Smooth muscle cell of the brain vasculature (primary cell): ENCODE results near the gene DNAJC4.

Experiments used
- DNase-seq: peaks from one replicate; pipeline ENCODE4 v3.0.0-alpha.2; 2012; ENCODE audit warnings: low read depth, low spot score

The DNAJC4 gene

DNA sequence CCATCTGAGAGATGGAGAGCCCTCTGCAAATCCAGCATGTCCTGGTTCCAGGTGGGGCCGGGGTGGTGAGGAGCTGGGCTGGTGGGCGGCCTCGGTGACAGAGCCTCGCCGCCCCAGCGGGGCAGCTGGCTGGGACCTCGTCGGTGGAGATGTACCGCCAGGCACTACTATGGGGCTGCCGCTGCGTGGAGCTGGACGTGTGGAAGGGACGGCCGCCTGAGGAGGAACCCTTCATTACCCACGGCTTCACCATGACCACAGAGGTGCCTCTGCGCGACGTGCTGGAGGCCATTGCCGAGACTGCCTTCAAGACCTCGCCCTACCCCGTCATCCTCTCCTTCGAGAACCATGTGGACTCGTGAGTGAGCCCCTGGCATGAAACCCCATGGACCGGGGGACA is 28.0 kb downstream of the DNAJC4 start:
- DNase-seq = no peak

DNA sequence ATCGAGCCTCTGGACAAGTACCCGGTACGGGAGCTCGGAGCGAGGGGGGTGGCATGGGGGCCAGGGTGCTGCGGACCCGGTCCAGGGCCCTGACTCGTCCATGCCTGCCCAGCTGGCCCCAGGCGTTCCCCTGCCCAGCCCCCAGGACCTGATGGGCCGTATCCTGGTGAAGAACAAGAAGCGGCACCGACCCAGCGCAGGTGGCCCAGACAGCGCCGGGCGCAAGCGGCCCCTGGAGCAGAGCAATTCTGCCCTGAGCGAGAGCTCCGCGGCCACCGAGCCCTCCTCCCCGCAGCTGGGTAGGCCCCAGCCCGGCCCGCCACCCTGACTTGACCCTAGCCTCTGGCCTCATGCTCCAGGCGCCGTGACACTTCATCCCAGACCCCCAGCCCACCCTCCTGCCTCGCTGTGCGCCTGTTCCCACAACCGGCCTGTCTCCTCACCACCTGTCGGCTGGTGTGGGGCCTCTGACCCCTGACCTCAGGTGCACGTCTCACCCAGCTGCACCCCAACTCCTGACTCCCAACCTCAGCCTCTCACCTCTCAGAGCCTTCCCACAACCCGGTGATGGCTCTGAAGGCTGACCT is 28.7 kb downstream of the DNAJC4 start:
- no peak for DNase-seq

DNA sequence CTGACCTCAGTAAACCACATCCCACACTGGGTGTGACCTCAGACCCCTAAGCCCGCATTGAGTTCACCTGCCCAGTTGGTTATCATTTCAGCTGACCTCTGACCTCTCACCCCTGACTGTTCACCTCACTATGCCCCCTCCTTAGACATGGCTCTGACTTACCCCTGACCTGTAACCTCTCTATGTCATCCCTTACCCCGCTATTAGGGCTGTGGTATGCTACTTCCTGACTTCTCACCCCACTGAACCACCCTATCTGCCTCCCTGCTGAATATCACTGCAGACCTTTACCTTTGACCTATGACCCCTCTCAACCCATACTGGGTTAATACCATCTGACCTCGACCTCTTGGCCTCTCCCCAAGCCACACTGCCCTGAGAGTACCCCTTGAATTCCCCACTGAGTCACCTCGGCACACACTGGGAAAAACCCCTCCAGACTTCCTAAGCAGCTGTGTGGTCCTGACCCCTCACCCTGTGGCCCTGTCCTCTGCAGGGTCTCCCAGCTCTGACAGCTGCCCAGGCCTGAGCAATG is 29.3 kb downstream of the DNAJC4 start:
- no peak for DNase-seq

DNA sequence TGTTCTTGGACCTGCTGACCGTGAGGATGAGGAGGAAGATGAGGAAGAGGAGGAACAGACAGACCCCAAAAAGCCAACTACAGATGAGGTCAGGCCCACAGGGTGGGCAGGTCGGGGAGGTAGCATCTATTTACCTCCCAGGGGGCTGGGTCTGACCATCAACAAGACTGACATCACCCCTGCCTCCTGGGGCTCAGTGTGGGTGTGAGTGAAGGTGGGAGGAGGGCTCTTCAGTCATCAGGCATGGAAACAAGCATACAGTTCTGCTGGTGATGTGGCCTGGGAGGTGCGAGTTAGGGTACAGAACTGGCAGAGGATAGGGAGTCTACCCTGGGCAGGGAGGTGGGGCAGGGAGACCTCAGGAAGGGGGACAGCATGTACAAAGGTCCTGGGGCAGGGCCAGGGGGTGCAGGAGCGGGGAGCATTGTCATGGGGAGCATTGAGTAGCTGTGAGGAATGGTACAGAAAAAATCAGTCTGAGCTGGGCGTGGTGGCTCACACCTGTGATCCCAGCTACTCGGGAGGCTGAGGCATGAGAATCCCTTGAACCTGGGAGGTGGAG is 29.9 kb downstream of the DNAJC4 start:
- DNase-seq = no peak

DNA sequence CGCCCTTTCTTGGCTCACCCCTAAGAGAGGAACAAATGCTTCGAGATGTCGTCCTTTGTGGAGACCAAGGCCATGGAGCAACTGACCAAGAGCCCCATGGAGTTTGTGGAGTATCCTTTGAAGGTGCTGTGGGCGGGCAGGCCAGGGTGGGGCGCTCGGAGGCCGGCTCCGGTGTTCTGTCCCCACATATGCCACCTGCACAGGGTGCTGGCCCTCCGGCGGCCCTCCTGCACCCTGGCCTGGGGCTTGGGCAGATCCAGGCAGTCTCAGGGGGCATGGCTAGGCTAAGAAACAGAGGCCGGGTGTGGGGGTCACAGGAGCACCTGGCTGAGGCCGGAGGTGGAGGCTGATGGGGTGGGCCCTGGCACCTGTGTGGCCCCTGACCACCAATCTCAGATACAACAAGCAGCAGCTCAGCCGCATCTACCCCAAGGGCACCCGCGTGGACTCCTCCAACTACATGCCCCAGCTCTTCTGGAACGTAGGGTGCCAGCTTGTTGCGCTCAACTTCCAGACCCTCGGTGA is 31.3 kb downstream of the DNAJC4 start:
- DNase-seq = no peak

DNA sequence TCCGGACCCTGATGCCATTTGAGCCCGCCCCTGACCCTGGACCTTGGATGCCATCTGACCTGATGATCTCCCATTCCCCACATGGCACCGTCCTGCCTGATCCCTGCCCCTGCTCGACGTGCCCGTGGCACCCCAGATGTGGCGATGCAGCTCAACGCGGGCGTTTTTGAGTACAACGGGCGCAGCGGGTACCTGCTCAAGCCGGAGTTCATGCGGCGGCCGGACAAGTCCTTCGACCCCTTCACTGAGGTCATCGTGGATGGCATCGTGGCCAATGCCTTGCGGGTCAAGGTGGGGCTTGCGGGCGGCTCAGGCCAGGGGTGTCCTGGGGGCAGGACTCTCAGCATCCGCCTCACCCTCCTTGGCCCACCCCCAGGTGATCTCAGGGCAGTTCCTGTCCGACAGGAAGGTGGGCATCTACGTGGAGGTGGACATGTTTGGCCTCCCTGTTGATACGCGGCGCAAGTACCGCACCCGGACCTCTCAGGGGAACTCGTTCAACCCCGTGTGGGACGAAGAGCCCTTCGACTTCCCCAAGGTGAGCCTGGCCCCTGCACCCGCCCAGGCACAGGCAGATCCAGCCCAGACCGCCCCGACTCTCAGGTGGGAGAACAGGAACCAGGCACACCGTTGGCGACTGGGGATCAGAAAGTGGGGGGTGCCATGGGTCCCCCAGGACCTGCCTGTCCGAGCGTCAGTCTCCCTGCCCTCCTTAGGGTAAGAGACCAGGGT is 32.1 kb downstream of the DNAJC4 start:
- no peak for DNase-seq

DNA sequence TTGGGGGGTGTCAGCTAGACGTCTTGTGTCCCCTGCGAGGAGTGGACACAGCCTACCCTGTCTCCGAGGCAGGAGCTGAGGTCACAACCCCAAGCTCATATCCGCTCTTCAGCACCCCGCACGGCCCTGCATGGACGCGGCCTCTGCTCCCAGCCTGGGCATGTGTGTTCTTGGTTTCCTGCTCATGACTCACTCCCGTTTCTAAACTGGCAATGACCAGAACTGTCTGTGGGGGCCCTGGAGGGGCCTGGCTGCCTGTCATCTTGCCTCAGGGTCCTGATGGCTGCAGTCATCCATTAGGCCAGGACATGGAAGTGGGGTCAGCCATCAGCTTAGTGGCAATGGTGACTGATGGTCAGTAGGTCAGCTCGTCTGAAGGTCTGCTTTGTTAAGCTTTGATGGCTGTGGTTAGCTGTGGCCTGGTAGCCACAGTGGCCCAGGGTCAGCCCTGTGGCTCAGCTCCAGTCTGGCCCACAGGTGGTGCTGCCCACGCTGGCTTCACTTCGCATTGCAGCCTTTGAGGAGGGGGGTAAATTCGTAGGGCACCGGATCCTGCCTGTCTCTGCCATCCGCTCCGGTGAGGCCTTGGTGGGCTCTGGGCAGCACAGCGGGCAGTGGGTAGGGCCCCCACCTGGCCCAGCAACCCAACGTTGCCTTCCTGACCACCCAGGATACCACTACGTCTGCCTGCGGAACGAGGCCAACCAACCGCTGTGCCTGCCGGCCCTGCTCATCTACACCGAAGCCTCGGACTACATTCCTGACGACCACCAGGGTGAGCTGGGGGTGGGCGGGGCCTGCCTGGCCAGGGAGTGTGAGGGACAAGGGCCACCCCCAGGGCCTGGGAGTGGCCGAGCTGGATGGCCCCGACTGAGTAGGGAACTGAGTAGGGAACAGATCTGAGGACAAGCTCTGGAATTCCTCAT is 32.9 kb downstream of the DNAJC4 start:
- no peak for DNase-seq

DNA sequence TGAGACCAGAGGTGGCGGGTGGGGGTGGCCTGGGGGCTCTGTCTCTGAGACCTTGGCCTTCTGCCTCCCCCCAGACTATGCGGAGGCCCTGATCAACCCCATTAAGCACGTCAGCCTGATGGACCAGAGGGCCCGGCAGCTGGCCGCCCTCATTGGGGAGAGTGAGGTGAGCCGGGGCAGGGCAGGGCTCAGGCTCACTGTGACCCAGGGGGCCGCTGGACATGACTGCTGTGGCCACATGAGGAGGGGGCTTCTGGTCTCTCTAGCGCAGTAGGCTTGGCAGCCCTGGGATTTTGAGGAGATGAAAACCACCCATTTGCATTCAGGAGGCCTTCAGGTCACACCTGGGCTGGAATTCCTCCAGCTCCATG is 33.6 kb downstream of the DNAJC4 start:
- no peak for DNase-seq

DNA sequence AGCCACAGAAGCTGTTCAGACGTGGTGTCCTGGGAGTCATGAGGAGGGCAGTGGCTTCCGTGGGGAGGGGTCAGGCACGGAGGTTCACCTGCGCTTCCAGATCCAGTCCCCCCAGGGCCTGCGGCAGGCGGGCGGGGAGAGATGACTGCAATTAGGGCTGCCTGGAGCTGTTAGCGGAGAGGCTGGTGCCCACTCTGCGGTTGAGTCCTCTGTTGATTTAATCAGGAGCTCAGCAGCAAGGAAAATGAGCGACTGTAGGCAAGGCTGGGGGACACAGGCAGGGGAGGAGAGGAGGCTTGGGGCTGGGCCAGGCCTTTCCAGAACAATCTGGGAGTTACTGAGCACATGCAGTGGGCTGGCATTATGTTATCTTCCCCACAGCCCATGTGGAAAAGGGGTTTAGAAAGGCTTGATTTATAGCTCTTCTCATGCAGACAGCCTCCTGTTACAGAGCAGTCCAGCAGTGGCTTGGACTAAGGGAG is 34.1 kb downstream of the DNAJC4 start:
- DNase-seq = no peak

DNA sequence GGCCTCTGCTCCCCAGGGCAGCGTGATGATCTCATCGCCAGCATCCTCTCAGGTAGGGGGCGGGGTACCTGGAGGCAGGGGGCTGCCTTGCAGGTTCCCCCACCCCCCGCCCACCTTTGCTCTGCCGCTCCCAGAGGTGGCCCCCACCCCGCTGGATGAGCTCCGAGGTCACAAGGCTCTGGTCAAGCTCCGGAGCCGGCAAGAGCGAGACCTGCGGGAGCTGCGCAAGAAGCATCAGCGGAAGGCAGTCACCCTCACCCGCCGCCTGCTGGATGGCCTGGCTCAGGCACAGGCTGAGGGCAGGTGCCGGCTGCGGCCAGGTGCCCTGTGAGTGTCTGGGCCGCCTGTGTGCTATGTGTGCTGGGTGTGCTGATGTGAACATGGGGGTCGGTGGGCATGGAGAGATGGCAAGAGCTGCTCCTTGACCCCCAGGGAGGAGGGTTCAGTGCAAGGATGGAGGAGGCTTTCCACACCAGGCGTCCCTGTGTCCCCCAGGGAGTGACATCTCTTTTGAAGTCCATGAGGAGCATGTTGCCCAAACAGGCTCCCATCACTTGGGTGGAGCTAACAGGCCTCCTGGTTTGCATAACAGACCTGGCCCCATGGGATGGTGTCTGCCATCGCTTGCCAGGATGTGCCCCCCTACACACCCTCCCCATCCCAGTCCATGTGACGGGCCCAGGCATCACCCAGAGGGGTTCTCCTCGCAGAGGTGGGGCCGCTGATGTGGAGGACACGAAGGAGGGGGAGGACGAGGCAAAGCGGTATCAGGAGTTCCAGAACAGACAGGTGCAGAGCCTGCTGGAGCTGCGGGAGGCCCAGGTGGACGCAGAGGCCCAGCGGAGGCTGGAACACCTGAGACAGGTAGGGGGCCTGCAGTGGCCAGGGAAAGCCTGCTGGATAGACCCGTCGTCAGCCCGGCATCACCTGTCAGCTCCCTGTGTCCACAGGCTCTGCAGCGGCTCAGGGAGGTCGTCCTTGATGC is 35.1 kb downstream of the DNAJC4 start:
- DNase-seq = no peak

DNA sequence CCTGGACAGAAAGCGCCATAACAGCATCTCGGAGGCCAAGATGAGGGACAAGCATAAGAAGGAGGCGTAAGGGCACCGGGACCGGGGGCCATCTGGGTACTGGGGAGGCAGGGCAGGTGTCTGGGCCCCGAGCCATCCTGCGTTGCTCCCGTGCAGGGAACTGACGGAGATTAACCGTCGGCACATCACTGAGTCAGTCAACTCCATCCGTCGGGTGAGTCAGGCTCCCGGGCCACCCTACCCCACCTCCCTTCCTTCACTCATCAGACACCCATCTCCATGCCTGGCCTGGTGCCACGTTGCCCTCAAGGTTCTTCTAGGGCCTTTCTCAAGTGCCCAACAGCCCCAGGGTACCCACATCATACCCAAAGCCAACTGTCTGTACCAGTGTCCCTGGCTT is 36.0 kb downstream of the DNAJC4 start:
- no peak for DNase-seq

DNA sequence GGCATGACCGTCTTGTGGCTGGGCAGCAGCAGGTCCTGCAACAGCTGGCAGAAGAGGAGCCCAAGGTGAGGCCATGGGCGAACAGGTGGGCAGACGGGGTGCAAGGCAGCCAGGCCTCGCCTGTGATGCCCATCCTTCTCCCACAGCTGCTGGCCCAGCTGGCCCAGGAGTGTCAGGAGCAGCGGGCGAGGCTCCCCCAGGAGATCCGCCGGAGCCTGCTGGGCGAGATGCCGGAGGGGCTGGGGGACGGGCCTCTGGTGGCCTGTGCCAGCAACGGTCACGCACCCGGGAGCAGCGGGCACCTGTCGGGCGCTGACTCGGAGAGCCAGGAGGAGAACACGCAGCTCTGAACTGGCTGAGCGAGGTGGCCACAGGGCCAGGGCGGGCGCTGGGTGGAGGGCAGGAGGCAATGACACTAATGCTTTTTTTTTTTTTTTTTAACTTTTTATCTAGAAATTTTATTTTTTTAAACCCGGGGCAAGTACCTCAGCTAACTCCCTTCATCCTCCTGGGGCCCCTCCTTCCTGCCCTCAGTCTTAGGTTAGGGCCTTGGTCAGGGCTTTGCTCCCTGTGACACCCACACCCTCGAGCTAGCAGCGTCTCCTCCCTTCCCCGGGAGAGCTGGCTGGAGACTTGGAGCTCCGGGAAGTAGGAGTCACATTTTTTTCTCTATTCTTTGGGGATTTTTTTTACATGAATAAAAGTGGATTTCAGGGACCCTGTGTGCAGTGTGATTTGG is 37.0 kb downstream of the DNAJC4 start:
- DNase-seq = no peak

DNA sequence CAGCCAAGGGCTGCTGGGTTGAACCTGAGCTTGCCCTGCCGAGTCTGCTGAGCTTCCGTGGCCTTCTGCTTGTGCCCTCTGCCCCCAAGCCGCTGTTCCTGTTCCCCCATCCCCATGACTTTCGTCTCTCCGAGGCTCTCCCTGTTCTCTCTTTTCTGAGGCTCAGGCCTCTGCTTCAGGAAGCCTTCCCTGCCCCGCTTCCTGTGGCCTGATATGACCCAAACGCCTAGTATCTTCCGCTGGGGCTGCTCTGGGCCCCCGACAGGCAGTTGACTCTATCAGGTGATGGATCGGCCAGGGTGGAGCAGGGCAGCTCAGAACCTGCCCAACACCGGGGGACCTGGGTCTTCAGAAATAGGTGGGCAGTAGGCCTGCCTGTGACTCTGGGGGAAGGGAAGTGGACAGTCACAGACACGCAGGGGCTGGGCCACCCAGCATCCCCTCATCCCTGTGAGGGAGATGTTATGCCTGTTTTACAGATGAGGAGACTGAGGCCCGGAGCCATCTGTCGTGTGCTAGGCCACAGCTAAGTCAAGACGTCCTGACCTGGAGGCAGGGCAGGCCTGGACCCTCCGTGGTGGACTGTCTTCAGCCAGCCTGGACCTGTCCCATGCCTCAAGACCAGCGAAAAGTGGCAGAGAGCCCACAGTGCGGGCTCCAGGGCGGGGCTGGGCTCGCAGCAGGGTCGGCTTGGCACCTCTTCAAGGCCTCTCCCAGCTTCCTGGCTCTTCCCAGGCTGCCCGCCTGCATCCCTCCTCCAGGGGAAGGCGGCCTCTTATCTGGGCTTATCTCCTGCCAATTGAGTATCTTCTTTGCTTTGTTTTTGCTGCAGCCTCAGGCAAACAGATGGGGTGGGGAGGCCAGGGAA is 37.9 kb downstream of the DNAJC4 start:
- DNase-seq = no peak

DNA sequence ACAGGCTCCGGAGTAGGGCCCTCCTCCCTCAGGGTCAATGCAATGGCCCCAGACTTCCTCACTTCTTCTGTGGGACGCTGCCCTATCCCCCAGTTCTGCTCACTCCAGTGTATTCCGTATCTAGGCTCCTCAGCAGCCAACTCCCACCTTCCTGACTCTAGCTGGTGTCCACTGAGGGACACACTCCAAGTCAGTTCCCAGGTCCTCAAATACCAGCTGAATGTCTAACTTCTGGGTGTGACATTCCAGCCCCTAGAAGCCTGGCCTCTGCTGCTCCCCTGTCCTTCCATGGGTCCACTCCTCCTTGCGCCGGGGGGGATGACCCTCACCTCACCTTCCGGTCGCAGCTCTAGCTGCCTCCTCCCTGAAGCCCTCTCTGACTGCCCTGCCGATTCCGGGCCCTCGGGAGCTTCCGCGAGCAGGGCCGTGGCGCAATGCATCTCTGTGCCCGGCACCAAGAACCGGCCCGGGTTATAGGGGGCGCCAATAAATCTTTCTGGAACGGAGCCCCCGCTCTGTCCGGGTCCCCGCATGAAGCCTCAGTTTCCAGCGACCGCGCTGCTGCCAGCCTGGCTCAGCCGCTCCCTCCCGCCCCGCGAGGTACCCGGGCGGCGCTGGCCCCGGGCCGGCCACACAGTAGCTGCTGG is 38.7 kb downstream of the DNAJC4 start:
- no peak for DNase-seq

DNA sequence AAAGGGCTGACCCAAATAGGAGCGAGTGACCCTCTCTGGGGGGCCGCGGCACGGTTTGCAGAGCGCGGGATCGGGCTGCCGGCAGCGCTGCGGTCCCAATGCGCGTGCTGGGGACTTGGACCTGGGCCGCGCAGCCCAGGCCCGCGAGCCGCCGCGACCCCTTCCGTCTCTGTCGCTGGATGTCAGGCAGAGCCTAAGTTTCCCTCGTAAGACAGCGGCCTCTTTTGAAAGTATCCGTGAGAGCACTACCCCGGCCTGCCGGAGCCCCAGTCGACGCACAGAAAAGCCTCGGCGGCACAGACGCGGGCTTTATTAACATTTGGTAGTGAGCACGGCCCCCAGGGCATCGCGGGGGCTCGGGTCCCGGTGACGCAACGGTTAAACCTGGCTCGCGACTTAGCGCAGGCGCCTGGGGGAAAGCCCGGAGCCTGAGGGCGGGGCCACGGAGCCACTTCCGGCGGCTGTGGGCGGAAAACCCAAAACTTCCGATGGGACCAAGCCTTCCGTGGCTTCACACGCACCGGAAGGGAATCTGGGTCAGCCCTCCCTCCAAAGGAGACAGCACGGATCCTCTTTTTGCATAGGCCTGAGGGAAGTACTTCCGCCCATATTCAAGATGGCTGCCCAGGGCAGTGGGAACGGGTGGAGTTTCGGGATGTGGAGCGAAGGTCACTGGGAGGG is 39.3 kb downstream of the DNAJC4 start:
- peak; percentile 99 for DNase-seq

DNA sequence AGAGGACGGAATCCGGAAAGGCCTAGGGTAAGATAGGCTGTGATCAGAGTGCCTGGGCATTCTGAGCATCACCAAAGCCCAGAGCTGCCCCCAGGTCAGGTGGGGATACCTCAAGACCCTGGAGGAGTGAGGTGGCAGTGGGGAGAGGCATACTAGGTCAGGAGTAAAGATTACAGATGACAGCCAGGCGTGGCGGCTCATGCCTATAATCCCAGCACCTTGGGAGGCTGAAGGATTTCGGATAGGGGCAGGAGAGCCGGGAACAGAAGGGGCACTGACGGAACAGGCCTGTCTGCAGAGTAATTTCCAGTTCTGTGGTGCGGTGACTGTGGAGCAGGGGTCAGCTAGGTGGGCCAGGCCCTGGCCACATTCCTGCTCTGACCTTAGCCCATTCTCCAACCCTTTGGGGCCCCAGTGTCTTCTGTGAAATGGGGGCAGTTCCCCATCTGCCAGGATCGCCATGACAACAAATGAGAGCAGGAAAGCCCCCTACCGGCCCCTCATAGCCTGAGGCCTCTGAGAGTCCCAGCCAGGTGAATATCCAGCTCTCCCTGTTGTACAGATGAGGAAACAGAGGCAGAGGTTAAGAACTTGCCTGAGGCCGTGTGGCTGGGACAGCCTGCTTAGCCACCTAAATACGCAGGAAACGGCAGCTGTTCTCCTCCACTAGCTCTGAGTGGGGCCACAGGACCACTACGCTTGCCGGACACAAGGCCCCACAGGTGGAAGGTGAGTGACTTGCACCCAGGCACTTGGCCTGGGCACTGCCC is 44.9 kb downstream of the DNAJC4 start:
- no peak for DNase-seq

DNA sequence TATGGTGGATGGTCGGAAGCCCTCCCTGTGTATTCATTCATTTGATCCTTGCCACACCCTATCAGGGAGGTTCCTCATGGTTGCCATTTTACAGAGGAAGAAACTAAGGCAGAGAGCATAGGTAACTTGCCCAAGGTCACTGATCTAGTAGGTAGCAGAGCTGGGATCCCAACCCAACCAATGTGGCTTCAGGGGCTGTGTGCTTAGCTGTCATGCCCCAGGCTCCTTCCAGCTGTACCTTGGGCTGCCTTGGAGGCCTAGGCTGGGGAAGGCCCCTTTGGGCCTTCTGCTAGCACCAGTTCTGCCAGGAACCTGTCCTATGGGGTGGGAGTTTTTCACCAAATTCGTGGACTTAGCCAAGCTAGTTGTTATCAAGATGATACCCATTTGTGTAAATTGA is 45.5 kb downstream of the DNAJC4 start:
- no peak for DNase-seq
